IPS-18a (cell line): ENCODE data around the gene PLOD1.
"Not testable (repeated sequence)": the region's sequence is repeated elsewhere in the genome, so short reads cannot be mapped to it uniquely, and the experiment has no call there.

Source experiments
- H3K27ac ChIP-seq: one replicate; pipeline ENCODE4 v1.5.1; 2013; ENCODE audit warnings: low read length
- H3K27me3 ChIP-seq: one replicate; pipeline ENCODE4 v1.6.1; 2013; ENCODE audit warnings: mild to moderate bottlenecking, low read length; ENCODE audit not compliant: control insufficient read depth, insufficient read depth
- H3K36me3 ChIP-seq: one replicate; pipeline ENCODE4 v1.6.1; 2013; ENCODE audit warnings: low read depth, low read length; ENCODE audit not compliant: control insufficient read depth
- H3K4me1 ChIP-seq: one replicate; pipeline ENCODE4 v1.6.1; 2013; ENCODE audit warnings: low read depth, low read length; ENCODE audit not compliant: control insufficient read depth
- H3K4me3 ChIP-seq: one replicate; pipeline ENCODE4 v1.5.1; 2013; ENCODE audit warnings: low read length
- H3K9ac ChIP-seq: one replicate; pipeline ENCODE4 v1.6.1; 2013; ENCODE audit warnings: mild to moderate bottlenecking, low read length, moderate library complexity
- H3K9me3 ChIP-seq: one replicate; pipeline ENCODE4 v1.6.1; 2013; ENCODE audit warnings: low read depth, low read length; ENCODE audit not compliant: control insufficient read depth

Gene PLOD1

DNA sequence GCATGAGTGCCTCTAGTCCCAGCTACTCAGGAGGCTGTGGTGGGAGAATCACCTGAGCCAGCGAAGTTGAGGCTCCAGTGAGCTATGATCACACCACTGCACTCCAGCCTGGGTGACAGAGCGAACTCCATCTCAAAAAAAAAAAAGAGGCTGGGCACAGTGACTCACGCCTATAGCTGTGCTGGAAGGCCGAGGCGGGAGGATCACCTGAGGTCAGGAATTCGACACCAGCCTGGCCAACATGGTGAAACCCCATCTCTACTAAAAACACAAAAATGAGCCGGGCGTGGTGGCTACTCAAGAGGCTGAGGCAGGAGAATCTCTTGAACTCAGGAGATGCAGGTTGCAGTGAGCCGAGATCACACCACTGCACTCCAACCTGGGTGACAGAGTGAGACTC, 33.1 kb upstream of the PLOD1 start:
- not testable (repeated sequence) for H3K4me3 ChIP-seq, H3K27ac ChIP-seq, H3K36me3 ChIP-seq, H3K4me1 ChIP-seq, H3K9ac ChIP-seq, H3K27me3 ChIP-seq, H3K9me3 ChIP-seq

DNA sequence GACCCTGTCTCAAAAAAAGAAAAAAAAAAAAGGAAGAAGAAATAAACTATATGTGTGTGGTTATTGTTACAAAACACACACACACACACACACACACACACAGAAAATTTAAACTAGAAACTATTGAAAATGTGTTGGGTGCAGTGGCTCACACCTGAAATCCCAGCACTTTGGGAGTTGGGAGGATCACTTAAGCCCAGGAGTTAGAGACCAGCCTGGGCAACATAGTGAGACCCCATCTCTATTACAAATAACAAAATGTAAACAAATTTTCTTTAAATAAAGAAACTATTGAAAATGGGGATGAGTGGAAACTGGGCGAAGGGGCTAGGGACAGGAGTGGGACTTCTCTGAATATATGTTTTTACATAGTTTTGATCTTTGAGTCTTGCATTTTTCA, 31.3 kb upstream of the PLOD1 start:
- Histone ChIP-seq H3K36me3 (no peaks in the 10 kb centered on the region), H3K27ac (no peak overlapping the region), H3K27me3 (peaks cover 6% of the 10 kb centered on the region), H3K4me3 (no peak overlapping the region), H3K9me3 (no peaks in the 10 kb centered on the region), H3K9ac (no peak overlapping the region), H3K4me1 (peaks cover 3% of the 10 kb centered on the region)

DNA sequence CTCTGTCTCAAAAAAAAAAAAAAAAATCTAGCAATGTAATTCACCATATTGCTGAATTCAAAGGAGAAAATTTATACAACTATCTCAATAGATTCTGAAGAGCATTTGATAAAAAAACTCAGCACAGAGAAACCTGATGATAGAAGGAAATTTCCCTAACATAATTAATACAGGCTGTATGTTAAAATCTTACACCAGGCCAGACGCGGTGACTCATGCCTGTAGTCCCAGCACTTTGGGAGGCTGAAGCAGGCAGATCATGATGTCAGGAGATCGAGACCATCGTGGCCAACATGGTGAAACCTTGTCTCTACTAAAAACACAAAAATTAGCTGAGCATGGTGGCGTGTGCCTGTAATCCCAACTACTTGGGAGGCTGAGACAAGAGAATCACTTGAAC, 30.4 kb upstream of the PLOD1 start:
- H3K4me3 ChIP-seq, H3K9ac ChIP-seq, H3K36me3 ChIP-seq, H3K9me3 ChIP-seq, H3K4me1 ChIP-seq, H3K27ac ChIP-seq, H3K27me3 ChIP-seq: not testable (repeated sequence)

DNA sequence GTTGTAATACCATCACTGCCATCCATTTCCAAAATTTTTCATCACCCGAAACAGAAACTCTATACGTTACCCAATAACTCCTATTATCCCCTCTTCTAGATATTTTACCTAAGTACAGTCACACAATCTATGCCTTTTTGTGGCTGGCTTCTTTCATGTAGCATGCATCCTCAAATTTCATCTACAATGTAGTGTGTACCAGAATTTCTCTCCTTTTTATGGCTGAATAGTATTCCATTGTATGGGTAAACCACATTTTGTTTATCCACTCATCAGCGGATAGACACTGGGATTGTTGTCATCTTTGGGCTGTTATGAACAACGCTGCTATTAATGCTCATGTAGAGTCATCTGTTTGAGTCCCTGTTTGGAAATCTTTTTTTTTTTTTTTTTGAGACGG, 29.5 kb upstream of the PLOD1 start:
- no peak overlapping the region for H3K4me3 ChIP-seq
- H3K36me3 ChIP-seq, result no peaks in the 10 kb centered on the region
- H3K27me3 ChIP-seq, result no peaks in the 10 kb centered on the region
- H3K27ac ChIP-seq, result no peak overlapping the region
- peaks cover 3% of the 10 kb centered on the region for H3K4me1 ChIP-seq
- H3K9me3 ChIP-seq, result no peaks in the 10 kb centered on the region
- H3K9ac ChIP-seq, result no peak overlapping the region

DNA sequence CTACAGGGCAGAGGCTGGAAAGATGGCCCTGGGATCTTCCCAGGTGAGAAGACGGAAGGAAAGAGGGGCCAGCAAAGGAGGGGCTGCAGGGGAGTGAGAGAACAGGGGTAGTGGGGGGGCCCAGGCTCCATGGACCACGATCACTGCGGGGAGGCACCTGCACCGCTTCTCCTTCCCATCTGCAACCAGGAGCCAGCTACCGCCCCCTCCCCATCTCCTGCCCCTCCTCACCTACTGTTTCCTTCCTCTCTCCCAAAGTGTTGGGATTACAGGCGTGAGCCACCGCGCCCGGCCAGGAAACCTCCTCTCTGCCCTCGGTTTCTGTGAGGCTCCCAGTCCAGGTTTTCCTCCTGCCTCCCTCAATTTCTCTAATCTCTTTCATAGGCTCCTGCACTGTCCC, 27.6 kb upstream of the PLOD1 start:
- H3K9ac ChIP-seq, result peak overlapping the region; percentile 9

DNA sequence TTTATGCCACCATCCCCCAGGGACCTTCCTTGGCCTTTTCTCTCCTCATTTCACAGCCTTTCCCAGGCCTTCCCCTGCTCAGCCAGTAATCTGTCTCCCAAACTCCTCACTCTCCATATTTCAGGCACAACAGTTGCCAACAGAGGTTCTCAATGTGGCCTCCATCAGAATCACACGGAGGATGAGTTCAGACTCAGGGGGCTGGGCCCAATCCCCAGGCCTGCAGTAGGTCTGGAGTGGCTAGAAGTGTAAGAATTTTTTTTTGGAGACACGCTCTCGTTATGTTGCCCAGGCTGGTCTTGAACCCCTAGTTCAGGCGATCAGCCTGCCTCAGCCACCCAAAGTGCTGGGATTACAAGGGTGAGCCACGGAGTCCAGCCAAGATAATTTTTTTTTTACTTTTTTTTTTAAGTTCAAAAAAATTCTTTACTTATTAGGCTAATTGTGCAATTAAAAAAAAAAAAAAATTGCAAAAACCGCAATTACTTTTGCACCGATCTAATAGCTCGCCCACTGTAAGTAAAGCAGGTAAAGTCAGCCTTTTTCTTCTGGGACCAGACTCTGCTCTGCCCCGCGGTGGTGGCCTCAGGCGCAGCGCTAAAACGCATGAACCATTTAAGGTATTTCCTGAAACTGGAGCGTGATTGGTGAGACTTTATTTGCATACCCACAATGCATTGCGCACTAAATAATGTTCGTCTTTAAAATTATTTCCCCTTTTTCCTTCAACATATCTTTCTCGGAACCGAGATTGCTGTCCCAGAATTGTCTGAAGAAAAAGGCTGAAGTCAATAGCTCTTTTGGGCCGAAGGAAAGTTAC, 27.0 kb upstream of the PLOD1 start:
- Histone ChIP-seq H3K27ac (peak overlapping the region; percentile 100), H3K4me3 (no peak overlapping the region), H3K9ac (peak overlapping the region; percentile 92), H3K9me3 (no peaks in the 10 kb centered on the region), H3K27me3 (no peaks in the 10 kb centered on the region), H3K36me3 (no peaks in the 10 kb centered on the region), H3K4me1 (peaks cover 3% of the 10 kb centered on the region)

More for the DNA sequence above, 27.6 kb upstream of the PLOD1 start:
- Histone ChIP-seq H3K4me3 (no peak overlapping the region), H3K4me1 (peaks cover 3% of the 10 kb centered on the region), H3K36me3 (no peaks in the 10 kb centered on the region), H3K9me3 (no peaks in the 10 kb centered on the region), H3K27me3 (no peaks in the 10 kb centered on the region), H3K27ac (no peak overlapping the region)

DNA sequence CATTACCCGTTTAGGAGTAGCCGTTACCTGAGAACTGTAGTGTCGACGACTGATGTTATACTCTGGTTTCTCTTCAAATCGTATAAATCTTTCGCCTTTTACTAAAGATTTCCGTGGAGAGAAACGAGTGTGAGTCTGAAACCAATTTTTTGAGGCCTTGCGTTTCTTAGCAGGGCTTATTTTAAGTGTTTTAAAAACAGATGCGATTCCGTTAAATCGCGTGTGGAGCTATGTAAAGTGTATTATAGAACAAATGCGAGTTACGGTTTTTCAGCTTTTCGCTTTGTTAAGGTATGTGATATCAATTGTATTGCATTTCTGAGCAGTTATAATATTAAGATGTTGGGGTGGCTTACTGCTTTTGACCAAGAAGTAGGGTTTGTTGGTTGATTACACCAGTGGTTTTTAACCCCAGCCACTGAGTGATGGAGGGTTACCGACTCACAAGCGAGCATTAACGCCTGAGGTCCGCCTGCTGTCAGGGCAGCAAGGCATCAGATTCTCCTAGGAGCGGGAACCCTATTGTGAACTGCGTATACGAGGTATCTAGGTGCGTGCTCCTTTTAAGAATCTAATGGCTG, 26.3 kb upstream of the PLOD1 start:
- H3K4me3 ChIP-seq, result peak overlapping the region; percentile 63
- no peaks in the 10 kb centered on the region for H3K27me3 ChIP-seq
- peak overlapping the region; percentile 100 for H3K27ac ChIP-seq
- H3K4me1 ChIP-seq, result peaks cover 3% of the 10 kb centered on the region
- H3K36me3 ChIP-seq, result no peaks in the 10 kb centered on the region
- no peaks in the 10 kb centered on the region for H3K9me3 ChIP-seq
- peak overlapping the region; percentile 92 for H3K9ac ChIP-seq

DNA sequence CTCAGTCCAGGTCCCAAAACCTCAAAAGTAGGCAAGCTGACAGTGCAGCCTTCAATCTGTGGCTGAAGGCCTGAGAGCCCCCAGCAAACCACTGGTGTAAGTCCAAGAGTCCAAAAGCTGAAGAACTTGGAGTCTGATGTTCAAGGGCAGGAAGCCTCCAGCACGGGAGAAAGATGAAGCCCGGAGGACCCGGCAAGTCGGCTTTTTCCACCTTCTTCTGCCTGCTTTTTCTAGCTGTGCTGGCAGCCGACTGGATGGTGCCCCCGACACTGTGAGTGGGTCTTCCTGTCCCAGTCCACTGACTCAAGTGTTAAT, 23.6 kb upstream of the PLOD1 start:
- H3K36me3 ChIP-seq, H3K9me3 ChIP-seq, H3K27me3 ChIP-seq, H3K9ac ChIP-seq, H3K4me1 ChIP-seq, H3K4me3 ChIP-seq, H3K27ac ChIP-seq: not testable (repeated sequence)

DNA sequence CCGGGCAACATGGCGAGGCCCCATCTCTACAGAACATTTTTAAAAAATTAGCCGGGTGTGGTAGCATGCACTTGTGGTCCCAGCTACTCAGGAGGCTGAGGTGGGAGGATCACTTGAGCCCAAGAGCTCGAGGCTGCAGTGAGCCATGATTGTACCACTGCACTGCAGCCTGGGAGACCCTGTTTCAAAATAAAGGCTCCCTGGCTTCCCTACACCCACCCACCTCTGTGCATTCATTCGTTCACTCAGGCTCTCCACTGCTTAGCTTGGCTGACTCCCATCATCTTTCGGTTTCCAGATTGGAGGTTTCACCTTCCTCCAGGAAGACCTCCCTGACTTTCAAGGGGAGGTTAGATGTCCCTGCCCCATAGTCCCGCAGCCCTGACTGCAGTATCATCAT, 22.5 kb upstream of the PLOD1 start:
- peaks cover 6% of the 10 kb centered on the region for H3K4me1 ChIP-seq
- H3K4me3 ChIP-seq, result no peak overlapping the region
- no peaks in the 10 kb centered on the region for H3K27me3 ChIP-seq
- no peak overlapping the region for H3K27ac ChIP-seq
- no peaks in the 10 kb centered on the region for H3K36me3 ChIP-seq
- no peak overlapping the region for H3K9ac ChIP-seq
- H3K9me3 ChIP-seq, result no peaks in the 10 kb centered on the region

DNA sequence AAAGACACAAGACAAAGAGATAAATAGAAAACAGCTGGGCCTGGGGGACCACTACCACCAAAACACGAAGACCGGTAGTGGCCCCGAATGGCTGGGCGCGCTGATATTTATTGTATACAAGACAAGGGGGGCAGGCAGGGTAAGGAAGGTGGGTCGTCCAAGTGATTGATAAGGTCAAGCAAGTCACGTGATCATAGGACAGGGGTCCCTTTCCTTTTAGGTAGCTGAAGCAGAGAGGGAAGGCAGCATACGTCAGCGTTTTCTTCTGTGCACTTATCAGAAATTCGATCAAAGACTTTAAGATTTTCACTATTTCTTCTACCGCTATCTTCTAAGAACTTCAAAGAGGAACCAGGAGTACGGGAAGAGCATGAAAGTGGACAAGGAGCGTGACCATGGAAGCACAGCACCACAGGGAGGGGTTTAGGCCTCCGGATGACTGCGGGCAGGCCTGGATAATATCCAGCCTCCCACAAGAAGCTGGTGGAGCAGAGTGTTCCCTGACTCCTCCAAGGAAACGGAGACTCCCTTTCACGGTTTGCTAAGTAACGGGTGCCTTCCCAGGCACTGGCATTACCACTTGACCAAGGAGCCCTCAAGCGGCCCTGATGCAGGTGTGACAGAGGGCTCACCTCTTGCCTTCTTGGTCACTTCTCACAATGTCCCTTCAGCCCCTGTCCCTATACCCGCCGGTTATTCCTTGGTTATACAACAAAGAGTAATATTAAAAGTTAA, 21.9 kb upstream of the PLOD1 start:
- H3K4me3 ChIP-seq, H3K9ac ChIP-seq, H3K27ac ChIP-seq, H3K4me1 ChIP-seq, H3K36me3 ChIP-seq, H3K9me3 ChIP-seq, H3K27me3 ChIP-seq: not testable (repeated sequence)

DNA sequence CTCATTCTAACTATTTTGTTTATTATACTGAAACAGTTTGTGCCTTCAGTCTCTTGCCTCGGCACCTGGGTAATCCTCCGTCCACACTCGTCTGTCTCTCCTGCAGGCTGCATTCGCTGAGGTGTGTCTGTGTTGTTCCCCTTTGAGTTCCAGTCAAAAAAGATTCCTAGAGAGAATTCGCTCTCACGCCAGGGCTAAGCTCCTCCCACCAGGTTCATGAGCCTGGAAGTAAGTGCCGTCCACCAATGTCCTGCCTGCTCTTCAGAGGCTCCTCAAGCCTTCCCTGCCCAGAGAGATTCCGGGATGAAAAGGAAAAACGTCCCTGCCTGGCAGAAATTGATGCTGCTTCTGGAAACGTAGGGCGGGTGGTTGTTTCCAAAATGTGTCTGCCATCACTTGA, 21.2 kb upstream of the PLOD1 start:
- Histone ChIP-seq H3K4me3 (no peak overlapping the region), H3K36me3 (no peaks in the 10 kb centered on the region), H3K9ac (no peak overlapping the region), H3K27me3 (no peaks in the 10 kb centered on the region), H3K4me1 (peaks cover 3% of the 10 kb centered on the region), H3K9me3 (no peaks in the 10 kb centered on the region), H3K27ac (no peak overlapping the region)

DNA sequence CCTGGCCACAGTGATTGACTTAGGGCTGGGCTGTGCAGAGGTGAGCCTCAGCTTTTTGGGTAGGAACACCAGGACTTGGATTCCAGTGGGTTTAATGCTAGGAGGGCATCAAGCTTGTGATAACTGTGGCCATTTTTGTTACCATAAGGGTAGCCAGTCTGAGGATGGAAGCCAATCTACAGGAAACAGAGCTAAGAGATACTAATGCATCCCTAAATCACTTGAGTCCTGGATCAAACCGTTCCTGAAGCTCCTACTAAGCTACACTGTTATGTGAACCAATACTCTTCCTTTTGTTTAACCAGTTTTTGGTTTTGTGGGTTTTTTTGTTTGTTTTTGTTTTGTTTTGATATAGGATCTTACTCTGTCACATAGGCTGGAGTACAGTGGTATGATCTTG, 20.5 kb upstream of the PLOD1 start:
- Histone ChIP-seq H3K4me1 (peaks cover 3% of the 10 kb centered on the region), H3K9ac (no peak overlapping the region), H3K27ac (no peak overlapping the region), H3K36me3 (peaks cover 4% of the 10 kb centered on the region), H3K9me3 (no peaks in the 10 kb centered on the region), H3K4me3 (no peak overlapping the region), H3K27me3 (no peaks in the 10 kb centered on the region)
